Body of pancreas (tissue), 4 donors: ENCODE measurements around the gene DYRK2. TPM values are rescaled to one million over a fixed set of nuclear protein-coding genes. Genes with fewer than 3 reads are reported as not detected.
A peak's percentile ranks its signal among the peaks of the same experiment; 100 is the strongest.

ENCODE experiments used
- ATAC-seq: fragments of 150-250 bp; one replicate; pipeline ENCODE4 v1.9.1; 2016
- DNase-seq, 4 donors: peaks; one replicate each; pipeline ENCODE4 v3.0.0-alpha.2; 2019
- H3K27ac ChIP-seq, 4 donors: fragments of 200-600 bp; sonication (generic); 1 replicate in 3 of 4; 2 replicates in 1 of 4; pipeline versions ENCODE4 v1.5.1 to v1.6.1; 2016 to 2019; ENCODE audit warnings: mild to moderate bottlenecking in 1 of 4, mixed read lengths in 1 of 4, moderate library complexity in 1 of 4
- H3K27me3 ChIP-seq, 2 donors: fragments of 200-600 bp; sonication (generic); one replicate each; pipeline ENCODE4 v1.6.0; 2016; ENCODE audit warnings: mild to moderate bottlenecking in 1 of 2
- H3K36me3 ChIP-seq, 2 donors: fragments of 200-600 bp; sonication (generic); replicated peaks in 1 of 2; 2 replicates each; pipeline ENCODE4 v1.5.1; 2016; ENCODE audit warnings: low read depth in 2 of 2; ENCODE audit not compliant: insufficient read depth in 1 of 2
- H3K4me1 ChIP-seq: fragments of 200-600 bp; sonication (generic); one replicate; pipeline ENCODE4 v1.6.0; 2016
- H3K4me3 ChIP-seq, 2 donors: fragments of 200-600 bp; sonication (generic); 1 replicate in 1 of 2; 2 replicates in 1 of 2; pipeline ENCODE4 v1.5.1; 2016 to 2019
- H3K9me3 ChIP-seq, 3 donors: fragments of 200-600 bp; sonication (generic); 1 replicate in 2 of 3; 2 replicates in 1 of 3; pipeline ENCODE4 v1.5.1; 2016
- CTCF ChIP-seq, 7 experiments: fragments of 450-650 bp in 4 of 7; fragments of 200-600 bp in 3 of 7; sonication (generic) in 3 of 7; IDR thresholded peaks; one replicate each; pipeline ENCODE4 v1.5.1; 2016 to 2019; ENCODE audit warnings: antibody characterized with exemption in 7 of 7
- POLR2A ChIP-seq, 3 donors: fragments of 450-650 bp; IDR thresholded peaks; one replicate each; pipeline ENCODE4 v1.6.1; 2016; ENCODE audit warnings: antibody characterized with exemption in 3 of 3, mild to moderate bottlenecking in 2 of 3
- WGBS, 2 donors: methylation state at CpG; one replicate each; pipeline ENCODE4 v1.1.5; 2017; 5-methylcytosine and 5-hydroxymethylcytosine counted together
- intact Hi-C: fragments of 100-400 bp; cut with DNase I; formaldehyde crosslinking; loops from one replicate; pipeline ENCODE4 v1.15.1; 2023
- total RNA-seq, 2 donors: library from RNA; depleted of rRNA; stranded (reverse); fragments of >200 nt; gene quantifications; one replicate each; pipeline ENCODE4 v1.1.0, GENCODE V29; 2016

The DYRK2 gene
- total RNA-seq, 2 donors from 2014 or later: 15.6 to 19.8 TPM

- 85 to 86% methylated on average over 1 of the region's 1 CpG for WGBS, 2 donors
- Histone ChIP-seq H3K27ac (no peak overlapping the region), H3K27me3 (no peaks in the 10 kb centered on the region), H3K9me3 (no peaks in the 10 kb centered on the region), H3K4me3 (no peak overlapping the region), H3K4me1 (no peaks in the 10 kb centered on the region), H3K36me3 (no peaks in the 10 kb centered on the region)
- TF ChIP-seq CTCF (IDR thresholded peaks at IDR 0.05): no peak
- no peak for TF ChIP-seq POLR2A (IDR thresholded peaks at IDR 0.05)
- intact Hi-C loops: no loop called here
- ATAC-seq (no peak), DNase-seq (no peak)
Observed at GRCh38 chr12:67665679-67666078, 17.1 kb downstream of the DYRK2 start.

- Histone ChIP-seq H3K4me3 (no peak overlapping the region), H3K36me3 (no peaks in the 10 kb centered on the region), H3K27me3 (no peaks in the 10 kb centered on the region), H3K27ac (no peak overlapping the region), H3K9me3 (no peaks in the 10 kb centered on the region), H3K4me1 (peaks cover 6% of the 10 kb centered on the region)
- WGBS, 2 donors: 60 to 67% methylated on average over 1 of the region's 1 CpG
- TF ChIP-seq CTCF (IDR thresholded peaks at IDR 0.05): no peak
- no peak for TF ChIP-seq POLR2A (IDR thresholded peaks at IDR 0.05)
- ATAC-seq (no peak), DNase-seq (no peak)
- intact Hi-C loops: no loop called here
Observed at GRCh38 chr12:67666605-67667004, 18.1 kb downstream of the DYRK2 start.

DNA sequence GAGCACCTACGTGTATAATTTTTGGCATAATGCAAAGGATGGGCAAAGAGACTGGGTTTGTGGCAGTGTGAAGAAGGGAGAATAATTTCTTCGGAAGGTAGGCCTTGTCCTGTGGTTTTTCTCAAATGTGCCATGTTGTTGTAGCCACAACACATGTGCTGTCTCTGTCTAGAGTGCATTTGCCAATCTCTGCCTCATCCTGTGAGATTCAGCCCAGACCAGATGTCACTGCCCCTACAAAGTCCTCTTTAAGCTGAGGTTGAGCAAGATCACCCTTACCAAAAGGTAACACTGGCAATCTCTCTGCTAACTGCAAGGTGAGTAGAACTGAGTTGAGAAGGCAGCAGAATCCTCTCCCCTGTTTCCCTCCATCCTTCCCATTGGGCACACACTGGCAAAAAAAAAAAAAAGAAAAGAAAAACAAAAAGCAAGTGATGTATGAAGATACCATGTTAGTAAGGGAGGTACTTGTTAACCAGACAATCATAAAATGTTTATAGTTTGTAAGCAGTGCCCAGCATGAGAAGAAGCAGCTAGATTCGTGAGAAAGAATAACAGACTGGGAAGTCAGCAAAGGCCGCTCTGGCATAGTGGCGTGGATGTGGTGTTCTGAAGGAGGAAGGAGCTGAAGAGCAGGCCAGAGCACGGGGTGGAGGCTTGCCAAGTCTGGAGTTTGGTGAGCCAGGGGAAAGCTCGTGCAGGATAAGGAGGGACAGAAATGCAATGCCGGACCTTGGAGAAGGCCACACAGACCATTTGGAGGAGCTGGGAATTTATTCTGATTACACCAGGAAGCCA, 18.9 kb downstream of the DYRK2 start:
- no peak for TF ChIP-seq POLR2A (IDR thresholded peaks at IDR 0.05)
- no peak for TF ChIP-seq CTCF (IDR thresholded peaks at IDR 0.05)
- Histone ChIP-seq H3K9me3 (no peaks in the 10 kb centered on the region), H3K27ac (no peak overlapping the region), H3K27me3 (no peaks in the 10 kb centered on the region), H3K4me3 (no peak overlapping the region), H3K4me1 (peaks cover 15% of the 10 kb centered on the region), H3K36me3 (no peaks in the 10 kb centered on the region)
- peak; percentile 23 to 53 (median 36) for DNase-seq
- 60 to 68% methylated on average over 8 of the region's 8 CpGs for WGBS, 2 donors
- ATAC-seq: no peak
- intact Hi-C loops: no loop called here

DNA sequence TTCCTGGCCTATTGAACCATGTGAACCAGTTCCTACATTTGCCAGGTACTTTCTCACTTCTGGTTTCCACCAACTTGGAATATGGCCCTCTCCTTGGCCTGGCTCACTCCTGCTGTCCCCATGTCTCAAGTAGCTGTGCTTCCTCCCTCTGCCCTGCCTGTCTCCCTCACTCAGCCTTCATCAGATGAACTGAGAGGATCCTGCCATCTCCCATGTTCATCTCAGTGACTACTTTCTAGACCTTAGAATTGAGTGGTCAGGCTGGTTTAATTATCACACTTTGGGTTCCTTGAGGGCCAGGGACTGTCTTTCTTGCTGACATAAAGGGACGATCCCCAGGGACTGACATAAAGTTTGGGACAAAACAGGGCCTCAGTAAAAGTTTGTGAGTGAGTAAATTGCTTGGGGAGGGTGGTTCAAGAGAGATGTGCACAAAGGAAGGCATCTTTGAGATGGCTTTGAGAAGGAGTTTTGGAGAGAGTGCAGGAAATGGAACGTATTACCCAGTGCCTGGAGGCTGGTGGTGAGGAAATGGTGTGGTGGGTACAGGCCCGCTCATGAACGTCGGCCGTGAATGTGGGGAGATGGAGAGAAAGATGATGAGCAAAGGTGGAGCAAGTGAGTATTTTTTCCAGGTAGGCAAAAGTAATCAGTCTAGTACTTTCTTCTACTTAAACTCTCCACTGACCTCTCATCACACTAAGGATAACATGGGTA, 20.8 kb downstream of the DYRK2 start:
- ATAC-seq (no peak), DNase-seq (no peak)
- 94 to 95% methylated on average over 6 of the region's 6 CpGs for WGBS, 2 donors
- H3K4me3 ChIP-seq: no peak overlapping the region
- peaks cover 16% of the 10 kb centered on the region for H3K4me1 ChIP-seq
- H3K36me3 ChIP-seq: no peaks in the 10 kb centered on the region
- no peaks in the 10 kb centered on the region for H3K27me3 ChIP-seq
- no peak overlapping the region for H3K27ac ChIP-seq
- no peaks in the 10 kb centered on the region for H3K9me3 ChIP-seq
- TF ChIP-seq CTCF (IDR thresholded peaks at IDR 0.05) (no peak), POLR2A (IDR thresholded peaks at IDR 0.05) (no peak)
- intact Hi-C loops: no loop called here
